Ascending aorta (tissue), 2 donors: ENCODE results near the gene ADAM15. TPM values are rescaled to one million over a fixed set of nuclear protein-coding genes. Genes with fewer than 3 reads are reported as not detected.

Experiments used
- DNase-seq, 2 donors: peaks; one replicate each; pipeline ENCODE4 v3.0.0-alpha.2; 2019; ENCODE audit warnings: low spot score in 2 of 2
- H3K27ac ChIP-seq, 2 donors: fragments of 200-600 bp; sonication (generic); one replicate each; pipeline ENCODE4 v1.5.1; 2016 to 2017; ENCODE audit warnings: mild to moderate bottlenecking in 1 of 2
- H3K27me3 ChIP-seq: fragments of 200-600 bp; sonication (generic); one replicate; pipeline ENCODE4 v1.5.1; 2017
- H3K36me3 ChIP-seq, 2 donors: fragments of 200-600 bp; sonication (generic); one replicate each; pipeline ENCODE4 v1.5.1; 2016
- H3K4me1 ChIP-seq, 2 donors: fragments of 200-600 bp; sonication (generic); one replicate each; pipeline ENCODE4 v1.5.1; 2016 to 2017; ENCODE audit warnings: mild to moderate bottlenecking in 1 of 2
- H3K4me3 ChIP-seq, 2 donors: fragments of 200-600 bp; sonication (generic); one replicate each; pipeline ENCODE4 v1.5.1; 2016 to 2017; ENCODE audit warnings: mild to moderate bottlenecking in 1 of 2
- H3K9me3 ChIP-seq, 2 donors: fragments of 200-600 bp; sonication (generic); one replicate each; pipeline ENCODE4 v1.5.1; 2016
- intact Hi-C: fragments of 100-400 bp; cut with DNase I; formaldehyde crosslinking; loops from one replicate; pipeline ENCODE4 v1.15.1; 2023
- total RNA-seq: library from RNA; depleted of rRNA; stranded (reverse); fragments of >200 nt; gene quantifications from one replicate; pipeline ENCODE4 v1.1.0, GENCODE V29; 2016
- TF ChIP-seq, protein P1 (sequence below), 3 experiments: fragments of 200-600 bp in 2 of 3; fragments of 450-650 bp in 1 of 3; sonication (generic) in 2 of 3; IDR thresholded peaks; one replicate each; pipeline ENCODE4 v1.5.1; 2016 to 2019; ENCODE audit warnings: antibody characterized with exemption in 3 of 3, mild to moderate bottlenecking in 1 of 3, moderate library complexity in 1 of 3

Gene ADAM15
- total RNA-seq, 1 donor from 2014 or later, result 610 TPM

DNA sequence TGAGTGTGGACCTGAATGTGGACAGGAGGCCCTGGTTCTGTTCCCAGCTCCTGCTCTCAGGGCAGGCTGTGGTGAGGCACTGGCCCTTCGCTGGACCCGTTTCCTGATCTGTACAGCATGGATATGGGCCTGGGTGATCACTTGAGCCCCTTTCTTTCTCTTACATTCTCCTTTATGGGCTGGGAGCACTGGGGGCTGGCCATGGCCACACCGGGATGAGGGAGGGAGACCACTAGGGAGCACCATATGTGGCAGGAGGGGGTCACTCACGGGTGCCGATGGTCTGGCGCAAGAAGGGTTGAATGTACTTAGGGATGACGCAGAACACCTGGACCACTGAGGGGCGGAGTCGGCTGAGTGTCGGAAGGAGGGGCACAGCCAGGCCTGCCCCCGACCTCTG lies 20.2 kb upstream of the ADAM15 start:
- TF ChIP-seq, protein P1, sequence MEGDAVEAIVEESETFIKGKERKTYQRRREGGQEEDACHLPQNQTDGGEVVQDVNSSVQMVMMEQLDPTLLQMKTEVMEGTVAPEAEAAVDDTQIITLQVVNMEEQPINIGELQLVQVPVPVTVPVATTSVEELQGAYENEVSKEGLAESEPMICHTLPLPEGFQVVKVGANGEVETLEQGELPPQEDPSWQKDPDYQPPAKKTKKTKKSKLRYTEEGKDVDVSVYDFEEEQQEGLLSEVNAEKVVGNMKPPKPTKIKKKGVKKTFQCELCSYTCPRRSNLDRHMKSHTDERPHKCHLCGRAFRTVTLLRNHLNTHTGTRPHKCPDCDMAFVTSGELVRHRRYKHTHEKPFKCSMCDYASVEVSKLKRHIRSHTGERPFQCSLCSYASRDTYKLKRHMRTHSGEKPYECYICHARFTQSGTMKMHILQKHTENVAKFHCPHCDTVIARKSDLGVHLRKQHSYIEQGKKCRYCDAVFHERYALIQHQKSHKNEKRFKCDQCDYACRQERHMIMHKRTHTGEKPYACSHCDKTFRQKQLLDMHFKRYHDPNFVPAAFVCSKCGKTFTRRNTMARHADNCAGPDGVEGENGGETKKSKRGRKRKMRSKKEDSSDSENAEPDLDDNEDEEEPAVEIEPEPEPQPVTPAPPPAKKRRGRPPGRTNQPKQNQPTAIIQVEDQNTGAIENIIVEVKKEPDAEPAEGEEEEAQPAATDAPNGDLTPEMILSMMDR (IDR thresholded peaks at IDR 0.05), result no peak
- intact Hi-C loops, result no loop called here
- H3K9me3 ChIP-seq, result no peaks in the 10 kb centered on the region
- DNase-seq, result no peak
- H3K27ac ChIP-seq, result no peak overlapping the region
- no peak overlapping the region for H3K4me3 ChIP-seq
- H3K27me3 ChIP-seq, result no peaks in the 10 kb centered on the region
- H3K36me3 ChIP-seq, result no peaks in the 10 kb centered on the region
- H3K4me1 ChIP-seq, result no peaks in the 10 kb centered on the region

DNA sequence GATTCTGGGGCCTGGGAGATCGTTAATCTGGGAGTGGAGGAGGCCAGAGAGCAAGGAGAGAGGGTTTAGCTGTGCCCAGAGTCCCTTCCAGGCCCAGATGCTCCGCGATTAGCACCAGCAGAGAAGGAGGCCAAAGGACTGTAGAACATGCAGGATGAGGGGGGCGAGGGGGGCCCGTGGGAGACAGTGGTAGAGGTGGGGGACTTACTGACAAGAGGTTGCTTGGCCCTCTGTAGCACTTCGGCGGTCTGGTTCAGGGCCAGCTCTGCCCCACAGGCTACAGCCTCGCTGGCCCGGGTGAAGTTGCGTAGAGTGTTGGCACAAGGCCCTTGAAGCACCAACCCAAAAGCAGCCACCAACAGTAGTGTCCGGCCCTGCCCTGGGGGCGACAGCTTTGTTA lies 18.2 kb upstream of the ADAM15 start:
- no peaks in the 10 kb centered on the region for H3K36me3 ChIP-seq
- no peak overlapping the region for H3K4me3 ChIP-seq
- H3K27me3 ChIP-seq, result no peaks in the 10 kb centered on the region
- TF ChIP-seq, protein P1 (IDR thresholded peaks at IDR 0.05), result no peak
- no peaks in the 10 kb centered on the region for H3K9me3 ChIP-seq
- intact Hi-C loops, result no loop called here
- no peak for DNase-seq
- H3K27ac ChIP-seq, result no peak overlapping the region
- H3K4me1 ChIP-seq, result no peaks in the 10 kb centered on the region

DNA sequence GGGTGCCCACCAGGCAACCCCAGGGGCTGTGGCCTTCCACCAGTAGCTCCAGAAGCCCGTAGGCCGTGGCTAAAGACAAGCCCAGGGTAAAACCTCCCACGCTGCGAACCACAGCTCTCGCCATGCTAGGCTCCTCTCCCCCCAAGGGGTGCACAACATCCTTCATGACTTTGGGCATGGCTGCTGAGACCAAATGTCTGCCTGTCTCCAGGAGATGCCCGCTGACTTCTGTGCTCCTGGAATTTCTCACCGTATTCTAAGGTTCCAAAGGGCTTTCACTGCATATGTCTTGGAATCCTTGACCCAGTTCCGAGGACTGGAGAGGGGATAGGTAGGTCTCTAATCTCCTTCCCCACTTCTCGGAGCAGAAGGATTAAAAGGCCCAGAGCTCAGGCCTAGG lies 17.6 kb upstream of the ADAM15 start, which contains the start of the genes DCST1 and DCST2:
Gene DCST1, plus strand, starts transcription at position 301 of the 400 bp plus-strand sequence. CDS start 213 bp downstream, outside the sequence.
Gene DCST2, minus strand, starts transcription at position 258 of the 400 bp plus-strand sequence. Its CDS starts 80 bp downstream, at position 178.
- TF ChIP-seq, protein P1 (IDR thresholded peaks at IDR 0.05), result no peak
- no peak within 1 kb of the TSS for H3K4me3 ChIP-seq
- no peak for DNase-seq
- H3K27ac ChIP-seq, result no peak within 1 kb of the TSS
- intact Hi-C loops, result no loop called here
- H3K9me3 ChIP-seq, result no peaks in the 10 kb centered on the region
- no peaks in the 10 kb centered on the region for H3K4me1 ChIP-seq
- no peaks in the 10 kb centered on the region for H3K27me3 ChIP-seq
- no peaks in the 10 kb centered on the region for H3K36me3 ChIP-seq

DNA sequence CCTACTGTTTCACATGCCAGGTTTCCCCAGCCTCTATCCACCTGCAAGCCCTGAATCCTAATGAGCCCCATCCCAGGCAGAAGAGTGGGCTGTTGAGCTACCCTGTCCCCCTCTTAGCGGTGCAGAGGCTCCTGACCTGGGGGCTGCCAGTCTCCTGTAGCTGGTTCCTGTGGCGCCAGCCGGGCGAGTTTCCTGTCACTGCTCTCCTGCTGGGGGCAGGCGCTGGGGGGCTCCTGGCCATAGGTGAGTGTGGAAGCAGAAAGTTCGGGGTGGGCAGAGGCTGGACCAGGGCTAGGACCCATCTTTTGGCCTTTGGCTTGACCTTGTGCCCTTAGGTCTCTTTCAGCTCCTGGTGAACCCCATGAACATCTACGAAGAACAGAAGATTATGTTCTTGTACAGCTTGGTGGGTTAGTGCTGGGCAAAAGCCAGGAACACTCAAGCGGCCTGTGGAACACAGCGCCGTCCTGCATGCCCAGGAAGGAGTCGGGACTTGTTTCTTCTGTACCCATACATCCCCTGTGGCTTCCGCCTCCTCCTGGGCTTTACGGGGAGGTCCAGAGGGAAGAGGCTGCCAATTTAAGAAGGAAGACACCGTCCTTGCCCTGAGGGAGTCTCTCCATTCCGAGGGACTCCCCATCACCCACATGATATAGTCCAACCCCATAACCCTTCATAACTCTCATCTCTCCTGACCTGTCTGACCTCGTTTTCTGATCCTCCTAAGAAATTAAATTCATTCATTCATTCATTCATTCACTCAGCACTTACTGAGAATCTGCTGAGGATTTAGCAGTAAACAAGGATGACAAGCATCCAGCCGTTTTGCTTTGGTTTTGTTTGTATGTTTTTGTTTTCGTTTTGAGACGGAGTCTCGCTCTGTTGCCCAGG lies 16.6 kb upstream of the ADAM15 start:
- intact Hi-C loops, result no loop called here
- TF ChIP-seq, protein P1 (IDR thresholded peaks at IDR 0.05), result no peak
- H3K27ac ChIP-seq, result no peak overlapping the region
- no peaks in the 10 kb centered on the region for H3K27me3 ChIP-seq
- H3K4me3 ChIP-seq, result no peak overlapping the region
- no peak for DNase-seq
- no peaks in the 10 kb centered on the region for H3K9me3 ChIP-seq
- no peaks in the 10 kb centered on the region for H3K4me1 ChIP-seq
- H3K36me3 ChIP-seq, result no peaks in the 10 kb centered on the region

DNA sequence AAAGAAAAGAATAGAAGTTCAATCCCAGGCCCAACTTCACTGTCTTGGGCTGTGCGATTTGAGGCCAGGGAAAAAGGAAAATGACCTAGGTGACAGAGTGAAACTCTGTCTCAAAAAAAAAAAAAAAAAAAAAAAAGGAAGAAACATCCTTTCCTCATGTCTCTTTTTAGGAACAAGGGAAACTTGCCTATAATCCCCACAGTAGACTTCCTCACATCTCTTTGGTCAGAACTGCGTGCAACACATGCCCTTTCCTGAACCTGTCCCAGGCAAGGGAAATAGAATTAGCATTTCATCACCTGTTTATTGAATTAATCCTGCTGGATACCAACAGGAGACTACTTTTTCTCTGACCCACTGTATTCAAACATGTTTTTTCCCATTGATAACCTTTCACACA lies 15.2 kb upstream of the ADAM15 start:
- H3K27ac ChIP-seq, result no peak overlapping the region
- no peaks in the 10 kb centered on the region for H3K4me1 ChIP-seq
- TF ChIP-seq, protein P1 (IDR thresholded peaks at IDR 0.05), result no peak
- H3K27me3 ChIP-seq, result no peaks in the 10 kb centered on the region
- intact Hi-C loops, result no loop called here
- no peak overlapping the region for H3K4me3 ChIP-seq
- H3K36me3 ChIP-seq, result no peaks in the 10 kb centered on the region
- no peak for DNase-seq
- H3K9me3 ChIP-seq, result no peaks in the 10 kb centered on the region
